HTERT RPE-1 (cell line): ENCODE measurements around the gene FUCA2.
"Not testable (repeated sequence)": the region's sequence is repeated elsewhere in the genome, so short reads cannot be mapped to it uniquely, and the experiment has no call there.

Experiments
- in situ Hi-C: fragments of 300-500 bp; cut with MboI; formaldehyde crosslinking; loops from 4 replicates; pipeline ENCODE4 v1.14.3; 2020; ENCODE audit warnings: low sequenced_read_pairs

FUCA2 gene

GRCh38 chr6:143536461-143536865, 24.9 kb upstream of the FUCA2 start:
- in situ Hi-C loops = no loop called here

DNA sequence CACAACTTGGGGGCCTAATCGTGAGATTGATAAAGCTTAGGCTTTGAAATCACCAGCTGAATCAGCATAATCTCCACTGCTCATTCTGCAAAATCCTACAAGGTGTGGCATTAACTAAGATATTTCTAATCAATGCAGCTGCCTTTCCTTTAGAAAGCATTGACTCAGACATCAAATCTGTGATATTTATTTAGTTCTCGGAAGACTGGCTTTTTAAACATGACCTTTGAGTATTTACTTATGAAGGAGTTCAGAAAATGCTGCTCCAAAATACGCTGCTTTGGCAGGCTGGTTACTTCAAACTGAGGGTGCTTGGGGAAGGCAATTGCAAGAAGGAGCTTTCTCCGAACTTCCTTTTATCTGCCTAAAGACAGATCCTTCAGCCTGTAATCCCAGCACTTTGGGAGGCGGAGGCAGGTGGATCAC, 23.7 kb upstream of the FUCA2 start:
- in situ Hi-C loops = no loop called here

- in situ Hi-C loops = no loop called here
Measured at GRCh38 chr6:143531720-143532499, 20.4 kb upstream of the FUCA2 start.

DNA sequence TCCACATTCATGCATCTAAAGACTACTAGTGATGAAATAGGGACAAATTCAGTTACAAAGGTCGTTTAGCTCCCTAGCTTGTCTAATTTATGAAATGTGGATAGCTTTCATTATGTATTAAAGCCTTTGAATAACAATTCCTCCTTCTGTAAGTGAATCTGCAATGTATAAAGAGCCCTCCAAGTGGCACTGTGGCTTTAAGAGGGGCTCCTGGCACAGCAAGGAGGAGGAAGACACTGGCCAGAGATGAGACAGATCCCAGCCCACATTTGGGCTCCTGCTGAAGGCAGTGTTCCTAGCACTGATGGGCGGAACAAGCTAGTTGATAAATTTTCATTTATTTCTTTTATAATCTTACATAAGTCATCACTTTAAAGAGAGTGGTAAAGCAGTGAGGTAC, 17.6 kb upstream of the FUCA2 start:
- in situ Hi-C loops = no loop called here

DNA sequence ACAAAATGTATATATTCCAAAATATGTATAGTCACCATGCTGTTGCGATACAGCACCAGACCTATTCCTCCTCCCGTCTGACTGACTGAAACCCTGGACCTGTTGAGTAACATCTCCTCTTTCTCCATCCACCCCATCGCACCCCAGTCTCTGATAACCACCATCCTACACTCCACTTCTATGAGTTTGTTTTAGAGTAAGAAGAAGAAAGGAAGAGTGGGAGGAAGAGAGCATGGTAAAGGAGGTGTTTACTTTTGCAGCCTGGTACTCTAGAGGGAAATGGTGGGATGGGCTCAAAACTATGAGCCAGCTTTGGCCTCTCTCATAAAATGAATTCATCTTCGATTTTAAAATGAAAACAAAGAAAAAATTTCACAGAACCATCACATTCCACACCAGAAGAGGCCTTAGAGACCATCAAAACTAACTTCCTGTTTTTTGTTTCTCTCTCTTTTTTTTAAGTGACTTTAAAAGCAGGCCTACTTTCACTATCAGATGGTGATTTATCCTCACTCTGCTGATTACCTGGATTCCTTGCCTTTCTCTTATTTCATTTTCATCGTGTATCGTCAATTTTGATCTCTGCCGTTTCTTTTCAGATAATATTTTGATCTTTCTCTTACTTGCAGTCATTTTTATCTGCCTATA, 16.8 kb upstream of the FUCA2 start:
- in situ Hi-C loops = no loop called here

GRCh38 chr6:143527677-143528076, 16.2 kb upstream of the FUCA2 start:
- in situ Hi-C loops = no loop called here

GRCh38 chr6:143525356-143525755, 13.8 kb upstream of the FUCA2 start:
- in situ Hi-C loops = no loop called here

DNA sequence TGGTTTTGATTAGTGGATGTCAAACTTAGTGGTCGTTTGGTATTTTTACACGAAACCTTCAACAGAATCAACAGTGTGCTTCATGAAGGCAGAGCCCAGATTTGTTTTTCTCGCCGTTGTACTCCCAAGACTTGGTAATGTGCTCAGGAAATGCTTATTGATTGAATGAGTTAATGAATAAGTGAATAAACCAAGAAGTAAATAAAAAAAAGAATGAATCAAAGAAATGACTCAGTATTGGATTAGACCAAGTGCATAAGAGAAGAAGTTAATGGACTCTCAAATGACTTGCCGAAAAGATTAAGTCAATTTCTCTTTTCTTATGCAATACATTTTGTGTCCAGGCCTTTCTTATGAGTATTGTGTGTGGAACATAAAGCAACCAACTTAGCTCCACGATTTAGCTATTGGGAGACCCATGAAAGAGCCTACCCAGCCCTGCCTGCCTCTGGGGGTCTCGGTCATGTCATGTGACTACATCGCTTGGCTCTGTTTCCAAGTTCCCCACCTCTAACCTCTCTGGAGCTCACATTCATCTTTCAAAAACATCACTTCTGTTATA, 10.6 kb upstream of the FUCA2 start:
- in situ Hi-C loops = no loop called here

- in situ Hi-C loops = no loop called here
Measured at GRCh38 chr6:143517447-143517773, 5.9 kb upstream of the FUCA2 start.

GRCh38 chr6:143516690-143517446, 5.3 kb upstream of the FUCA2 start:
- in situ Hi-C loops = no loop called here

- in situ Hi-C loops = no loop called here
Measured at GRCh38 chr6:143515766-143516355, 4.3 kb upstream of the FUCA2 start.

DNA sequence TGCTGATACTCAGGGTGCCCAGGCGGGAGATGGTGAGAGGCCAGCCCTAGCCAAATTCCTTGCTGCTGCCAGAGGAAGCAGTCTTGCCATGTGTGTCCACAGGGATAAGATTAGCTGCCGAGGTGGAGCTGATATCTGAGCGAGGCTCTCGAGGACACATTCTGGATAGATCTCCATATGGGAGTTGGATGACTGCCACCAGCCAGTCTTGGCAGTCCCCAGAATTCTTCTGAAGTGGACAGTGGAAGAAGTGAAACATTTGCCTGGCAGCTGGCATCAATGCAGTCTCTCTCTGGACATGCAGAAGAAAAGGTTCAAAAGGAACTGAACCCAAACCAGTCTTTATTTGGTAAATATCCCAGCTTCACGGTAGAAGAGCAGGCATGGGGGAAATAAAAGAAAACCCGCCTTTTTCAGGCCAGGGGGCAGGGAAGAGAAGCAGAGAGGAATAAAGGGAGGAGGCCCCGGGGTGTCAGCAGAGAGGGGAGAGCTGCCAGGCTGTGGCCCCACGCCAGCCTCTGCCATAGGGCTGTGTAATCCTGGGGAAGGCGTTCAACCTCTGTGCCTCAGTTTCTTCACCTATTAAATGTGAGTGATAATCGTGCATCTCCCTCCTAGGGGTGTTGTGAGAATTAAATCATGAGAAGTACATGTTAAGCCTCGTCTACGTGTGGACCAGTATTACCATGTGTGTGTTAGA, 3.7 kb upstream of the FUCA2 start:
- in situ Hi-C loops = no loop called here

- in situ Hi-C loops = no loop called here
Measured at GRCh38 chr6:143513410-143513809, 1.9 kb upstream of the FUCA2 start.

GRCh38 chr6:143510326-143510725, 1.2 kb downstream of the FUCA2 start:
- in situ Hi-C loops = not testable (repeated sequence)

- in situ Hi-C loops = no loop called here
Measured at GRCh38 chr6:143507358-143508145, 4.0 kb downstream of the FUCA2 start.

DNA sequence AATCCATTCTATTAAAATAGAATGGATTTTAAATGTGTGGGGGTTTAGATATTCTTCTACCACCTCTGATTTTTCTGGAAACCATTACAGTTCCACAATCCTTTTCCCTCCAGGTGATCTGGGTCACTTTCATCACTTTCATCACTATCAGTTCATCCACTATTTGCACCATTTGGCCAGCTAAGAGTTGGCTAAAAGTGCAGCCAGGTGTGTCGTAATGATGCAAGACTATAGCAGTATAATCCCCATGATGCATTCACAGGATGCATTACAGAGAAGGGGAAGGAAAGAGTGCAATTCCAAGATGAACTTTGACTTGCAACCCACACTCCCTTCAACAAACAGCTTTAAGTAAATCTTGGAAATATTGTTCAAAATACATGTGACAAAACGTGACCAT, 4.9 kb downstream of the FUCA2 start:
- in situ Hi-C loops = no loop called here

DNA sequence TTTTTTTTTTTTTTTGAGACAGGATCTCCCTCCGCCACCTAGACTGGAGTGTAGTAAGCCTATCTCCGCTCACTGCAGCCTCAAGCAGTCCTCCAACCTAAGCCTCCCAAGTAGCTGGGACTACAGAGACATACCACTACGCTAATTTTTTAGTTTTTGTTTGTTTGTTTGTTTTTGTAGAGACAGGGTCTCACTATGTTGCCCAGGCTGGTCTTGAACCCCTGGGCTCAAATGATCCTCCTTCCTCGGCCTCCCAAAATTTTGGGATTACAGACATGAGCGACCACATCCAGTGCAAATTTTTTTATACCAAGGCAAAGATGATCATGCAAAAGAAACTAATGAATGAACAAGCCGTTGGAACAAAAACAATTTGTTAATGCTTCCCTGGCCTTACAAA, 5.3 kb downstream of the FUCA2 start:
- in situ Hi-C loops = no loop called here

- in situ Hi-C loops = no loop called here
Measured at GRCh38 chr6:143505537-143505936, 6.0 kb downstream of the FUCA2 start.

- in situ Hi-C loops = no loop called here
Measured at GRCh38 chr6:143505111-143505510, 6.4 kb downstream of the FUCA2 start.

GRCh38 chr6:143504369-143504768, 7.2 kb downstream of the FUCA2 start:
- in situ Hi-C loops = no loop called here
